ENCODE data around the gene GLRX3. TPM values are rescaled to one million over a fixed set of nuclear protein-coding genes. Genes with fewer than 3 reads are reported as not detected.

Gene GLRX3
- total and polyA plus RNA-seq, 2 of the 13 experiments (the other 11 are each of a cell fraction or from before 2014, with no cell fraction given), result 91.4 to 135 TPM

GRCh38 chr10:130136226-130137089 is at the start of gene GLRX3 (continued):
- TF ChIP-seq USF2 (IDR thresholded peaks at IDR 0.05; ENCODE audit: low read depth, low read length) (no peak), USF2 (CRISPR knock-in tag; IDR thresholded peaks at IDR 0.05; ENCODE audit: borderline replicate concordance) (no peak), RNF219 (CRISPR knock-in tag; IDR thresholded peaks at IDR 0.05) (0 out of 2 replicates have a peak, but pooled peaks have one; percentile 17), ZNF761 (CRISPR knock-in tag; conservative IDR thresholded peaks at IDR 0.05) (0 out of 2 replicates have a peak, but pooled peaks have one; percentile 57), RBM39 (IDR thresholded peaks at IDR 0.05; ENCODE audit: low read depth, low read length, poor library complexity, severe bottlenecking) (no peak), PLSCR1 (CRISPR knock-in tag; IDR thresholded peaks at IDR 0.05; ENCODE audit: borderline replicate concordance) (no peak), SP4 (CRISPR knock-in tag; IDR thresholded peaks at IDR 0.05) (no peak; the same call in 1 of the 2 replicates), MXD3 (CRISPR knock-in tag; IDR thresholded peaks at IDR 0.05) (peak; percentile 65; the same call in 1 of the 2 replicates), KLF16 (CRISPR knock-in tag; IDR thresholded peaks at IDR 0.05) (peak in 1 of 2 experiments; percentile 63; a peak in 2 of 4 replicates), CAMTA2 (CRISPR knock-in tag; IDR thresholded peaks at IDR 0.05; ENCODE audit: borderline replicate concordance) (peak; percentile 40; the same call in 1 of the 2 replicates), KLF11 (CRISPR knock-in tag; IDR thresholded peaks at IDR 0.05) (no peak), GLI4 (CRISPR knock-in tag; IDR thresholded peaks at IDR 0.05; ENCODE audit: borderline replicate concordance) (peak; percentile 80; the same call in 1 of the 2 replicates), ZNF703 (CRISPR knock-in tag; IDR thresholded peaks at IDR 0.05; ENCODE audit: borderline replicate concordance) (no peak), TBX3 (IDR thresholded peaks at IDR 0.05; ENCODE audit: borderline replicate concordance) (no peak), SP5 (CRISPR knock-in tag; IDR thresholded peaks at IDR 0.05; ENCODE audit: borderline replicate concordance, low read depth) (peak; percentile 68; the same call in 1 of the 2 replicates), CTCF (CRISPR knock-in tag; IDR thresholded peaks at IDR 0.05) (0 out of 2 replicates have a peak, but pooled peaks have one; percentile 3), ZNF124 (CRISPR knock-in tag; IDR thresholded peaks at IDR 0.05) (0 out of 2 replicates have a peak, but pooled peaks have one; percentile 28), SNAI1 (CRISPR knock-in tag; IDR thresholded peaks at IDR 0.05; ENCODE audit: borderline replicate concordance) (no peak), TSC22D2 (CRISPR knock-in tag; IDR thresholded peaks at IDR 0.05; ENCODE audit: borderline replicate concordance) (no peak), HOXA5 (CRISPR knock-in tag; IDR thresholded peaks at IDR 0.05) (0 out of 2 replicates have a peak, but pooled peaks have one; percentile 34)

Data from HepG2 (cell line).